ENCODE measurements around the gene METTL8.

The METTL8 gene, protein sequence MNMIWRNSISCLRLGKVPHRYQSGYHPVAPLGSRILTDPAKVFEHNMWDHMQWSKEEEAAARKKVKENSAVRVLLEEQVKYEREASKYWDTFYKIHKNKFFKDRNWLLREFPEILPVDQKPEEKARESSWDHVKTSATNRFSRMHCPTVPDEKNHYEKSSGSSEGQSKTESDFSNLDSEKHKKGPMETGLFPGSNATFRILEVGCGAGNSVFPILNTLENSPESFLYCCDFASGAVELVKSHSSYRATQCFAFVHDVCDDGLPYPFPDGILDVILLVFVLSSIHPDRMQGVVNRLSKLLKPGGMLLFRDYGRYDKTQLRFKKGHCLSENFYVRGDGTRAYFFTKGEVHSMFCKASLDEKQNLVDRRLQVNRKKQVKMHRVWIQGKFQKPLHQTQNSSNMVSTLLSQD

DNA sequence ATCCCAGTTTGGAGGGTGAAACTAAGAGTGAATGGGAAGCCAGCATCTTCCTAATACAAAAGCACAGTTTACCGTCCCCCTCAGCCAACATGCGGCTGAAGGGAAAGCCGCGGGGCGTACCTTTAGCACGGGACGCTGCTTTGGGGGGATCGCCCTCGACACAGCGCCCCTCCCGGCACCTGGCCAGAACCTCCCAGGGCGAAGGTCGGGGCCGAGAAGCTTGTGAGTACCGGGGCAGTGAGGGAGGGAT, at the start of gene METTL8:
Gene METTL8, minus strand, starts transcription at position 228 of the 250 bp plus-strand sequence. CDS start 41,805 bp downstream, outside the sequence.
- no peak for DNase-seq

DNA sequence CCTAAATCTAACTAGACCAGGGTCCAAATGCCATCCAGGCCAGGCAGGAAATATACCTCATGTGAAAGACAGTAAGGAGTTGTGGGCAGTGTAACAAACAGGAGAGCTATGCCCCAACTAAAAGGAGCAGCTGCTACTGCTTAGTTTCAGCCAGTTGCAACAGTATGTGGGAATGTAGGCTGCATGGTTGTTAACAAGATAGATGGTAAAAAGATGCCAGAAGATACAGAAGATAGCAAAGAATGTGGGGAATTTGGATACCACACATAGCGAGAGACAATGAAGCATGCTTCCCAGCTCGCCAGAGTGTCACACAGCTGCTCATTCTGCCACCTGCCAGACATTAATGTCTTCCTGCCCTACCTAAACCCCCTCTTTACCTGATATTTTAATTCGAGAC, 49.1 kb upstream of the METTL8 start:
- DNase-seq = no peak

DNA sequence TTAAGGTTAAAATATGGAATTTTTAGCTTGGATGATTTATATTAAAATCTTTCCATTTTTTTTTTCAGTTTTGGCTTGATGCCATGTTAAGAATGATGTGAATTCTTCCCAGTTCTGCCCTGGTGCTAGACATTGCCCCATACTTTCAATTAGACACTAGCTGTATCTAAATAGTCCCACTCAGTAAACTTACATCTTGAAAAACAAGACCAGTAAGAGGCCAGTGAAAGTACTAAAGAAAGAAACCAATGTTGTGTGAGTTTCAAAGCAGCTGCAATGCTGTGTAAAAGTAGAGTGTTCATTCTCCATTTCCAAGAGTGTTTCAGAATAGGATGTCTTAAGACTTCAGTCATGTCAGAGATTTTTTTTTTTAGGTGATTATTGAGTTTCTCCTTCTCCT, 48.5 kb upstream of the METTL8 start:
- no peak for DNase-seq

DNA sequence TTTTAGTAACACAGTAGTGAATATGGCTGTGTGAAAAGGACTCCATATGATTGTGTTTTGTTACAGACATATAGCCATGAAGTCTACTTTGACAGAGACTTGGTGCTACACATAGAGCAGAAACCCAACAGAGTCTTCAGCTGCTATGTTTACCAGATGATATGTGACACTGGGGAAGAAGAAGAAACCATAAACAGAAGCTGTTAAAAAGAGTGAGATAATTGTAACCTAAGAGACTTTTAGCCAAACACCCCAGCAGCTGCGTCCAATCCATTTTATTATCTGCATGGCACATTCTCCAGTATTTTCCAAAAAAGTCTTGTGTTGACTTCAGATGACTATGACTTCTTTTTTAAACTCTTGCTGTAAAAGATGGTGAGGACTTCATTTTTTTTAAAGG, 47.1 kb upstream of the METTL8 start:
- no peak for DNase-seq

DNA sequence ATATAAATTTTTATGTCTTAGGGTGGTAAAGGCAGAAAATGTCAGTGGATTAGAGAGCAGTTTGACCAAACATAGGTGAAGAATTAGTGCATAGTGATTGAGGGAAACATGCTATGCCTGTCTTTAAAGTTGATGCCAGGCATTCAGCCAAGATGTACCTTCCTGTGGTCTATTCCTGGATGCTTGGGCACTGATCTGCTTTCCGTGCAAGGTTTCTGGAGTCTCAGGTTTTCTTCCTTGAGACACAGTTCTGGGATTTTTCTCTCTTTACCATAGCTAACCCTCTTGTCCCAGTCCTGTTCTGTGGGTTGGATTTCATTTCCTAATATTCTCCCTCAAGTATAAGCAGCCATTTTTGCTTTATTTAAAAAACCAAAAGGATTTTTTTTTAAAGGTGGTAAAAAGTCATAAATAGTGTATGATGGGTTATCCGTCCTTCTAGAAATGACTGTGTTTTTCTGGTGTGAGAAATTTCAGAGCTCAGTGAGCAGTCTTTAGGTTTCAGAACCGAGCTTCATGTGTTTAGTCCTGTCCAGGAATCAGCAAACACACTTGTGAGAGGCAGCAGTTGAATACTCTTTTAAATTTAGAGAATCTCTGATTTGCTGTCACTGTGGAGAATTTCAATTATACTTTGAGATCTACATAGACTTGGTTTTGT, 45.5 kb upstream of the METTL8 start:
- DNase-seq = no peak

DNA sequence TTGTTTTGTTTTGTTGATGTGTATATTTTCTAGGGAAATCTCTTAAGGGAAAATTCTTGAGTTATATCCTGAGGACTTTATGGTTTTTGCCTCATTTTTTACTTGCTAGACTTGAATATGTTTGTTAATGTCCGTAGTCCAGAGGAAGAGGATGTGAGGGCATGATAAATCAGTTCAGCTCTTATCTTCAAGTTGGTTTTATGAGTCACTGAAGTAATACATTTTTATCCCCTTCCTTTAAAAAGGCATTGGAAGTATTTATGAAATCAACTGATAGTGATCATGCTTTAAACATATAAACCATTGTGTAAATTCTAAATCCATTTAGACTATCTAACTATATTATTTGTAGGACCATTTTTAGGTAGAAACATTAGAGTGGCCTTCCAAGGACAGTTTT, 44.6 kb upstream of the METTL8 start:
- DNase-seq = no peak

DNA sequence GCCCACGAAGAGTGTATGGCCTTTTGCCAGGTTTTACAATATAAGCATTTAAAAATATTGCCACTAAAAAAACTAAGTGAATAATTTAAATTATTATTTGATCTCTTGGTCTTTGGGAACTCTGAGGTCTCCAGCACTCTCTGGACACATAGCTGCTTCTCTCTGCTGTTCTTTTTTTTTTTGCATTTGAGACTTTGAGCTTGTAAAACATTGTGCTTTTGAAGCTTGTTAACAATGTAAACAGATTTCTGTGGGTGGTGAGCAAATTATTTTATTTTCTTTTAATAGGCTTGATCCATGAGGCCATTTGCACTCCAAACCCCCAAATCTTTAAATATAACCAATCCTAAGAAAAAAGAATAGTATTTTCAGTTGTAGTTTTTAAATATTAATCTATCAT, 42.2 kb upstream of the METTL8 start:
- no peak for DNase-seq

DNA sequence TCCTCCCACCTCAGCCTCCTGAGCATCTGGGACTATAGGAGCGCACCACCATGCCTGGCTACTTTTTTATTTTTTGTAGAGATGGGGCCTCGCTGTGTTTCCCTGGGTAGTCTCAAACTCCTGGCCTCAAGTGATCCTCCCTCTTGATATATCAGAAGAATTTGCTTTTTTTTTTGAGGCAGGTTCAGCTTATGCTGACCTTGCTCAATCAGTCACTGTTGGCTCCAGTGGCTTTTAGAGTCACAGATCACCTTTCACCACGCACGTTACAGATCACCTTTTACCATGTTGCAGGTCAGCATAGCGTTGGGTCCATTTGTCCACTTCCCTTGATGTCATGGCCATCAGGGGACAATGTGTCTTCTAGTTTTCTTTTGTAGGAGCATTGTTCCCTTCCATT, 36.3 kb upstream of the METTL8 start:
- no peak for DNase-seq

DNA sequence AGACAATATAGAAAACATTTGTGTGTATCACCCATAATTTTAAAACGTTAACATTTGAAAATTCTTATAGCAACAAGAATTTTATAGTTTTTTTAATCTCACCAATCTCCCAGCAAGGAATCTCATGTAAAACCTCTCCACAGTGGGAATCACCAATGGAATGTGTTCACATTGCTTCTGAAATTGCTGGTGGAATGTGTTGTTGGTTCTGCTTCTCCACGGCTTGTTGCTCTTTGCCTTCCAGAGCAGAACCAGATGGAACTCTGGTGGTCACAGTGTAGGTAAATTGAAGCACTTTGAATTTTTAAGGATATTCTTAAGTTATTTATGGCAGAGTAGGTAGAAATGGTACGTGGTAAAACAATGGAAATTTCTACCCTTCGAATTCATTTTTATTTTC, 35.4 kb upstream of the METTL8 start:
- DNase-seq = no peak

DNA sequence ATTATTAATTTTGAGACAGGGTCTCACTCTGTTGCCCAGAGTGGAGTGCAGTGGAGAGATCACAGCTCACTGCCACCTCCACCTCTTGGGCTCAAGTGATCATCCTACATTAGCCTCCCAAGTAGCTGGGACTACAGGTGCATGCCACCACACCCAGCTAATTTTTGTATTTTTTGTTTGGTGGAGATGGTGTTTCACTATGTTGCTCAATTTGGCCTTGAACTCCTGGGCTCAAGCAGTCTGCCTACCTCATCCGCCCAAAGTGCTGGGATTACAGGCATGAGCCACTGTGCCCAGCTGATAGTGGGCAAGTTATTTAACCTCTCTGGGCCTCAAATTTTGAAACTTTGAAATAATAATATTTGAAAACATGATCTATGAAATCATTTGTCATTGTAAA, 26.7 kb upstream of the METTL8 start:
- no peak for DNase-seq

DNA sequence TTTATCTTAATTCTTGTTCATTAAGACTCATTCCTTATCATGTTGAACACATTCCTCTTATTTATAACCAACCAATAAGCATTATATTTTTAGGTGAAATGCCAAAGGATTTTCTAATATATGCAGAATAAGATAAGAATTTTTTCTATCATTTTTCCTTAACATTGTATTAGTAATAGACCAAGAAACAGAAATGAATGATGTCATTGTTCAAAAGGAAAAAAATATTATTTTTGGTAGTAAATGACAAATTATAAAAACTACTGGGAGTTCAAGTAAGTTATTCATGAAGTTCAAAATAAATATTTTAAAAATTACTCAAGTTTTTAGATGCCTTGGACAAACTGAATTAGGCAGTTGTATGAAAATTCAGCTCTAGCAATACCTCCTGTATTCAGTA, 25.7 kb upstream of the METTL8 start:
- DNase-seq = no peak

DNA sequence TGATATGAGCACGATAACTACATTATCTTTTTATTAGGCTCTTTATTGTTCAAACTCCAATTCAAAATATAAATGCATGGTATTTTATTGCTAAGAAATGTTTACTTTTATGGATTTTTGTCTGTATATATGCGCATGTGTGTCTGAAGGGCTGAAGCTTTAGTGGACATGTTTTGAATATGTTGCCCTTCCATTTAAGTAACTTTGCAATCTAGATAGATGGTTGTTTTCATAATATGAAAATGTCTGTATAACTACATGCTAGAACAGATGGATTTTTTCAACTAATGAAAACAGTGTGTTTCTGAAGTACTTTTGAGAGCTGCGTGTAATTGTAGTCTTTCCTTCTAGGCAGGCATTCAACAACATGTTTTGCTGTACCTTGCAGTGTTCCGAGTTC, 19.0 kb upstream of the METTL8 start:
- no peak for DNase-seq

DNA sequence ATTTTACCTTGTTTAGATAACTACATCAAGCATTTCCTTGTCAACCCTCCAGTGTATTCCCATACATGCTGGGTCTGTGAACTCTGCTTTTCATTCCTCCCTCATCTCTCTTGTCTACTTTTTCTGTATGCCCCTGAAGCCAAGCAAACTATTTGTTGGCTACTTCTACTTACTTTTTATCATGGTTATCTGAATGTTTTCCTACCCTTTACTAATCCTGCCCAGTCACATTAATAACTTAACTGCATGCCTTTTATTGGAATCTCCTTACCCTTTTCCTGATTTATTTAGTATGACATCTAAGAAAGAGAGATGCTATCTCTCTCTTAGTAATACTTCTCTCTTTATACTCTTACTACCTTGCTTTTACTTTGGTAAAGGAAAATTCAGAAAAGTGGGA, 17.3 kb upstream of the METTL8 start:
- DNase-seq = no peak

DNA sequence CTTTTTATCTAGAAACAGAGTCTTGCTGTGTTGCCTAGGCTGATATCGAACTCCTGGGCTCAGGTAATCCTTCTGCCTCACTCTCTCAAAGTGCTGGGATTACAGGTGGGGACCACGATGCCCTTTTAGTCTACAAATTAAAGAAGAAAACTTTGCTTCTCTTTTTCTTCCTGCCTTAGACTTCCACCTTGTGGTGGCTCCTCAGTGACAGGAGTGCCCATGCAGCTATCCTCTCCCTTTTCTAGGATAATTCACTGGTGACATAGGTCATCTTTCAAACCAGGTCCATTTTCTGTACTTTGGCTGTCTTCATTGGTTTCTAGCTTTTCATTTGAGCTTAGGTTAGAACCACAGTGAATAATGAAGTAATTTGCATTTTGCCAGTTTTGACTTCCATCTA, 13.9 kb upstream of the METTL8 start:
- no peak for DNase-seq

DNA sequence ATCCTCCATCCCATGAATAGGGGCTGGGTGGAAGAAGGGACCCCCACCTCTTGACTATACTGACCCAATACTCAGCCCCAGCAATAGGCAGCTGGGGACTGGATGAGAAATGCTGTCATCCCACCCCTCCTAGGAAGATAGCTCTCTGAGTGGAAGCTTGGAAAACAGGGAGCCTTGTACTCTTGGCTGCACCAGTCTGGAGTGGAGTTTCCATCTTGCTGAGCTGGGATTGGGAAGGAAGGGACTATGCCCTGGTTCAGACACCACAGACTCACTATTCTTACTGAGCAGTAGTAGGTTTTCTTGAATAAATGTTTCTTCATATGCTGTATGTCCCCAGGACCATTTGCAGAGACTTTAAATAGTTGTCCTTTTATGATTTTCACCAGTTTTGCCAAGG, 7.7 kb upstream of the METTL8 start:
- DNase-seq = no peak

DNA sequence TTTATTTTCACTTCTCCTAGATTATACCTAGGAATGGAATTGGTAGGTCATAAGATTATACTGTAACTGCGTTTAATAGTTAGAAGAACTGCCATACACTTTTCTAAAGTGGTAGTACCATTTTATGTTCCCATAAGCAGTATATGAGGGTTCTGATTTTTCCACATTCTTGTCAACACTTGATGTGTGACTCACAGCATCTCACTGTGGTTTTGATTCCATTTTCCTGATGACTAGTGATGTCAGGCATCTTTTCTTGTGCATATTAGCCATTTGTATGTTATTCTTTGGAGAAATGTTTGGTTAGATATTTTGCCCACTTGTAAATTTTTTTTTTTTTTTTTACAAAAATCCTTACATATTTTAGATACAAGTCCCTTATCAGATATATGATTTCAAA, 2.5 kb upstream of the METTL8 start:
- DNase-seq = no peak

DNA sequence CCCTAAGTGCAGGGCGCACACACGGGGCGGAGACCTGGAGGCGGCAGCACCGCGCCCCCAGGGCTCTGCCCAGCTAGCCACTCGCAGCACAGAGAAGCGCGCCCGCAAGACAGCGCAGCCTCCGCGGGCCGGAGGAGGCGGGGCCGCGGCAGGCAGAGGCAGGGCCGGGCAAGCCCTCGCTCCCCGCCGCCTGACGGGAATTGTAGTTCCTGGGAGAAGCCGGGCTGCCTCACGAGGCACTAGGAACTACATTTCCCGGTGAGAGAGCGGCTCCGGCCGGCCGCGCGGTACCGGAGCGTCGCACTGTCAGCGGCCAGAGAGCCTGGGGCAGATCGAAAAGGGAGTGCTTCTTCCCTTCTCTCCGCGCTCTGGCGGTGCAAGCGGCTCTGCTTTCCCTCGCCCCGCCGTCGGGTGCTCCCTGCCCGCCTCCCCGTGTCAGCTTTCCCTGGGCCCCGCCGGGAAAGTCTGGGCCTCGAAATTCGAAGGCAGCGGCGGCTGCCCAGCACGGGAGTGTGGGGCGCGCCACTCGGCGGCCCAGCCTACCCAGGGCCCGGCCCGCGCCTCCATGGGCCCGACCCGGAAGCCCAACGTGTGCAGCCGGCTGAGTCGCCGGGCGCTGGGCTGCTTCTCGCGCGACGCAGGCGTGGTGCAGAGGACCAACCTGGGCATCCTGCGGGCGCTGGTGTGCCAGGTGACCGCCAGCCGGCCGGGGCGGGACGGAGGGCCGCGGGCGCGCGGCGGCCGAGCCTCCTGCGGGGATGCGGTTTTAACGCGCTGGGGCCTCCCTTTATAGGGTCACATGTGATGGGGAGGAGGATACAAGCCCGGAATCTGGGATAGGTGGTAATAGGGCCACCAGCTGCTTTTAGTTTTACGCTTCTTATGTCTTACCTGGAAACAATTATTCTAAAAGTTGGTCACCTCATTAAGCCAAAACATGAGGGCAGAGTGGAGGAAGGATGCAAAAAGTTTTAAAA, 511 bp upstream of the METTL8 start, which contains the start of gene DCAF17:
Gene DCAF17, plus strand, starts transcription at position 214 of the 977 bp plus-strand sequence. Its CDS starts 352 bp downstream, at position 566.
- DNase-seq = peak; percentile 88

DNA sequence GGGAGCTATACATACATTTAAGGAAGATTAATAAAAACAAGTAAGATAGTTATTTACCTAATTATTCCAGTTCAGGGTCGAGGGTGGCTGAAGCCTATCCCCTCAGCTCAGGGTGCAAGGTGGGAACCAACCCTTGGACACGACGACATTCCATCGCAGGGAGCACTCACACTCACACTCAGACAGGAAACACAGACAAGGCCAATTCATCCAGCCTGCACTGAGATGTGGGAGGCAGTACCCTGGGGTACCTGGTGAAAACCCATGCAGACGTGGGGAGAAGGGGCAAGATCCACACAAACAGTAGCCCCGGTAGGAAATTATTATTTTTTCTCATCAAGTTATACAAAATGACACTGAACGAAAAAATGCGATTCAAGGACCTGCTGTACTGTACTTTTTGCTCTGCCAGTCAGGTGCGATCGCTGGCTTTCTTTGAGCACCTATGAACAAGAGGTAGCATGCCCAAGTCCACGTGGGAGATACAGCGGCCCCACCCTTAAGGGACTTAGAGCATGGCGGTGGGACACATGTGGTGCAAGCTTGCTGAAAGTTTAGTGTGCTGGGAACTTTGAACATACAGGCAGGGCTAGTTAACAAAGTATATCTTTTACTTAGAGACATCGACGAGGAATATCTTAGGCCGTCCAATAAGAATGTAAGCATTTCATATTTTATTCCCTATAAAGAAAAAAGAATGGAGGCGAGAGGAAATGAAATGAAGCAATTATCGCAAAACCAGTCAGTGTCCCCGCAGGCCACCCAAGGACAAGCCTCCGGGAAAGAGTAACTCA, 624 bp downstream of the METTL8 start:
- DNase-seq = peak; percentile 7

DNA sequence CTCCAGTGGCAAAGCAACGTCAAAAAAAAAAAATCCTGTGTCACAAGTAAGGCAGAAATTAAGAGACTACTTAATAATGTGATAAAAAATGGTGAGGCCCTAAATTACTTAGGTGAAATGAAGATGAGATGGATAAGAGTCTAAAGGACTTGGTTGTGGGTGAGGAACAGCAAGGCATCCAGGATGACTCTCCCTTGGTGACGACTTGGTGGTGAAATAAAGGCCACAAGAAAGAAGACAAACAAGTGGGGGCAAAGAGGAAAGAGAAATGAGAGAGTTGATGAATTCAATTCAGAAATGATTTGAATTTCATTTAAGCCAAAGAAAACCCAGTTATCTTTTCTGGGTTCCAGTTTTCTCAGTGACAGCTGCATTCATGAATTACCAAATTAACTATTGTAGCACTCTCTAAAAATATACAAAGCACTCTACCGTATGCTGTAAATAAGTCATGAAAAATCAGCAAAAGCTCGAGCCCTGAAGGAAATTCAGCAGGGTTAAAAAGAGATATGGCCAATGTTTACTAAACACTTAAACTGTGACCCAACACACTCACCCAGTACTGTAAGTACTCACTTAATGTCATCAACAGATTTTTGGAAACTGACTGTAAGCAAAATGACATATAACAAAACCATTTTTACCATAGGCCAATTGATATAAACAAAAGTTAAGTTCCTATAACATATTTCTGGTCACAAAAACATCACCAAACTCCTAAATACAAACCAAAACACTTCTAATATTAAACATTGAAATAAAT, 1.4 kb downstream of the METTL8 start:
- DNase-seq = no peak

DNA sequence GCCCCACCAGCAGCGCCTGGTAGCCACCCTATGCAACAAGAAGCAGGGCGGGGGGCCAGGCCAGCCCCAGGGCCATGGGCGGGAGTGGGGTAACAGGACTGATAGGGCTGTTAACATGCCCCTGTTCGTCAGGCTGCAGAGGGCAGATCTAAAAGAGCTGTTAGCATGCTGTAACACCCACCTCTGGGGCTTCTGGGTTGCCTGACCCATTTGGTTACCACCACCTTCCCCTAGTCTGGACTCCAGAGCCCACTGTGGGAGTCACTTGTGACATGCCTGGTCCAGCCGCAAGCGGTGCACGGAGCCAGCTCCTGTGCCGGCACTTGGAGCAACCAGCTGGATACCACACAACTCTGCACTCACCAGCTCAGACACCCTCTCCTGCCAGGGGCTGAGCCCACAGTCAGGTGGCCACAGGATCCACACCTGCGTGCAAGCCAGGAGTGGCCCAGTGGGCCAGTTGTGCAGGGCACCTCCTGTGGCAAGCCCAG, 2.1 kb downstream of the METTL8 start:
- no peak for DNase-seq

DNA sequence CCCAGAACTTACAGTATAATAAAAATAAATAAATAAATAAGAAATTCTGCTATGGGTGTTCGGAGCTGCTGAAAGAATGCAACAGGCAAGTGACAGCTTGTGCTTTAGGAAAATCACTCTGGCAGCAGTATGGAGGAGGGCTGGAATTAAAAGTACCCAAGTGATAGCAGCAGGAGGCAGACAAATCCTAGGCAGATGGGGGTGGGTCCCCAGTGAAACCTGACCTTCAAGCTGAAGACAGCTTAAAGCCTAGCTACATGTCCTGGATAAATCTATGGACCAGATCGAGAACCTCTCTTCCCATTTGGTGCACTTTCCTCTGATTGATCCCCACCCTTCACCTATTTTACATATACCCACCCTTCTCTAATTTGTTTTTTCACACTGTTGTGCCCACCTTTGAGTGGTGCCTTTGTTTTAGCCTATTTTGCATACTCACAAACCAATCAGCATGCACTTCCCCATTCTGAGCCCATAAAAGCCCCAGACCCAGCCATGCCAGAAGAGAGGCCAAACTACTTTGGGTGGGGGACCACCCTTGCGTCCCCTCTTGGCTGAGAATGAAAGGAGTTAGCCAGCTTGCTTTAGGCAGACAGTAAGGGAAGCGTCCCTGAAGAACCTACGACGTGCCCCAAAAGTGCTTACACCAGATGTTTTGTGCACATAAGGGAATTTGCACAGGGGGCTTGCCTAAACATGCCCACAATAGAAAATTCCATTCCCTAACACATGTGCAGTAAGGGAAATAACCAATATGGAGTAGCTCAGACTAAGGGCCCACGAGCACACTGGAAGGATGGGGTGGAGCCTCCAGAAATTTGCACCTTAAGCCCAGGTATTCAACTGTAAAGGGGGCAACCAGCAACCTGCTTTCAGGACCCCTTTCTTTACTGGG, 3.0 kb downstream of the METTL8 start:
- DNase-seq = no peak

Measured in NCI-H1092 (cell line).